Endothelial cell of umbilical vein (primary cell): ENCODE measurements around the gene KDM4B. TPM values are rescaled to one million over a fixed set of nuclear protein-coding genes. Genes with fewer than 3 reads are reported as not detected.

Source experiments
- BruUV-seq: library from RNA; stranded (reverse); fragments of 400-500 nt; replicated peaks from 2 replicates; lab custom pipeline; 2021; lab: Mats Ljungman, UMichigan
- CTCF ChIA-PET: fragments of 300-600, 350-600 bp; sonication (Branson Sonifier 250); formaldehyde crosslinking; loops from one replicate; lab custom pipeline; 2021; ENCODE audit warnings: antibody characterized with exemption, inconsistent platforms; lab: Charles Lee
- POLR2A ChIA-PET: fragments of 300-600, 350-600 bp; sonication (Branson Sonifier 250); formaldehyde crosslinking; loops from one replicate; lab custom pipeline; 2021; ENCODE audit warnings: antibody characterized with exemption, inconsistent platforms; lab: Charles Lee
- DNase-seq: peaks from one replicate; pipeline ENCODE4 v3.0.0-alpha.2; 2011; ENCODE audit warnings: low read depth, low spot score
- FAIRE-seq: peaks from 2 replicates; lab custom pipeline; 2011; peaks lifted over from hg19 to GRCh38; lab: Jason Lieb, UNC
- H2AFZ ChIP-seq: 2 replicates; pipeline ENCODE4 v1.6.0; 2012; ENCODE audit warnings: low read depth, low read length, control low read depth, inconsistent platforms
- H3K27ac ChIP-seq: 2 replicates; pipeline ENCODE4 v1.5.1; 2011; ENCODE audit warnings: low read depth, mild to moderate bottlenecking, control low read depth, low read length, moderate library complexity; ENCODE audit not compliant: insufficient read depth
- H3K27me3 ChIP-seq, 2 experiments: 2 replicates each; pipeline versions ENCODE4 v1.6.0 to v1.6.1; 2011; ENCODE audit warnings: low read length in 2 of 2, mixed read lengths in 1 of 2; ENCODE audit not compliant: control insufficient read depth in 2 of 2, insufficient read depth in 2 of 2
- H3K36me3 ChIP-seq, 2 experiments: 2 replicates in 1 of 2; 3 replicates in 1 of 2; pipeline ENCODE4 v1.5.1; 2011; ENCODE audit warnings: low read length in 2 of 2, mild to moderate bottlenecking in 1 of 2, moderate library complexity in 1 of 2; ENCODE audit not compliant: control insufficient read depth in 2 of 2, insufficient read depth in 2 of 2; ENCODE audit errors: extremely low read depth in 1 of 2
- H3K4me1 ChIP-seq: 3 replicates; pipeline ENCODE4 v1.5.1; 2011; ENCODE audit warnings: mild to moderate bottlenecking, low read length; ENCODE audit not compliant: control insufficient read depth, insufficient read depth; ENCODE audit errors: extremely low read depth
- H3K4me2 ChIP-seq: 2 replicates; pipeline ENCODE4 v1.6.1; 2011; ENCODE audit warnings: low read length, control low read depth, mixed read lengths; ENCODE audit not compliant: insufficient read depth
- H3K4me3 ChIP-seq, 3 experiments: fragments of 200-600 bp in 1 of 3; sonication (generic), shearing (Covaris generic) in 1 of 3; replicated peaks in 1 of 3; 2 replicates each; pipeline ENCODE4 v1.5.1; 2011 to 2016; ENCODE audit warnings: control low read depth in 3 of 3, low read length in 3 of 3, mild to moderate bottlenecking in 2 of 3, inconsistent platforms in 1 of 3, low read depth in 1 of 3, moderate library complexity in 1 of 3; ENCODE audit not compliant: insufficient read depth in 1 of 3
- H3K79me2 ChIP-seq: 2 replicates; pipeline ENCODE4 v1.6.0; 2012; ENCODE audit warnings: low read length, inconsistent platforms; ENCODE audit not compliant: control insufficient read depth, insufficient read depth
- H3K9ac ChIP-seq: replicated peaks from 2 replicates; pipeline ENCODE3; 2011; ENCODE audit warnings: low read length, control low read depth; ENCODE audit not compliant: insufficient read depth; ENCODE audit errors: extremely low read depth
- H3K9me1 ChIP-seq: replicated peaks from 3 replicates; pipeline ENCODE4 v1.6.0; 2011; ENCODE audit warnings: mild to moderate bottlenecking, low read length; ENCODE audit not compliant: control insufficient read depth, insufficient read depth; ENCODE audit errors: extremely low read depth
- H3K9me3 ChIP-seq: replicated peaks from 2 replicates; pipeline ENCODE4 v1.5.1; 2012; ENCODE audit warnings: low read length, inconsistent platforms; ENCODE audit not compliant: control insufficient read depth, insufficient read depth
- H4K20me1 ChIP-seq: replicated peaks from 2 replicates; pipeline ENCODE3; 2011; ENCODE audit warnings: mild to moderate bottlenecking, low read length; ENCODE audit not compliant: control insufficient read depth, insufficient read depth; ENCODE audit errors: extremely low read depth
- CTCF ChIP-seq, 2 donors: IDR thresholded peaks; 1 replicate in 1 of 2; 2 replicates in 1 of 2; pipeline ENCODE4 v1.5.1; 2011; ENCODE audit warnings: low read length in 2 of 2, mild to moderate bottlenecking in 2 of 2, moderate library complexity in 2 of 2, control low read depth in 1 of 2, inconsistent platforms in 1 of 2, low read depth in 1 of 2; ENCODE audit not compliant: insufficient read depth in 1 of 2; ENCODE audit errors: extremely low read depth in 1 of 2
- EZH2 ChIP-seq: IDR thresholded peaks from 2 replicates; pipeline ENCODE4 v1.6.1; 2012; ENCODE audit warnings: borderline replicate concordance, low read depth, mild to moderate bottlenecking, moderate library complexity, low read length, inconsistent platforms; ENCODE audit not compliant: severe bottlenecking
- FOS ChIP-seq: IDR thresholded peaks from 2 replicates; pipeline ENCODE4 v1.6.1; 2011; ENCODE audit warnings: mild to moderate bottlenecking, low read length, moderate library complexity, borderline replicate concordance; ENCODE audit not compliant: insufficient read depth
- GATA2 ChIP-seq: IDR thresholded peaks from 2 replicates; pipeline ENCODE4 v1.7.0; 2011; ENCODE audit warnings: low read depth, mild to moderate bottlenecking, moderate library complexity, mixed read lengths, low read length; ENCODE audit not compliant: insufficient read length, insufficient read depth
- JUN ChIP-seq: IDR thresholded peaks from 2 replicates; pipeline ENCODE4 v1.6.1; 2011; ENCODE audit warnings: borderline replicate concordance, low read depth; ENCODE audit not compliant: insufficient read length, insufficient read depth
- MAX ChIP-seq: IDR thresholded peaks from 2 replicates; pipeline ENCODE4 v1.6.1; 2011; ENCODE audit not compliant: insufficient read depth, insufficient read length
- MYC ChIP-seq: IDR thresholded peaks from one replicate; pipeline ENCODE4 v1.6.1; 2011; ENCODE audit warnings: mild to moderate bottlenecking, low read depth, low read length
- POLR2A ChIP-seq: IDR thresholded peaks from 2 replicates; pipeline ENCODE4 v1.6.1; 2012; ENCODE audit warnings: low read depth, mild to moderate bottlenecking, control low read depth, low read length
- POLR2AphosphoS5 ChIP-seq: IDR thresholded peaks from 2 replicates; pipeline ENCODE4 v1.6.1; 2012; ENCODE audit warnings: low read depth, mild to moderate bottlenecking, control low read depth, low read length, moderate library complexity; ENCODE audit not compliant: insufficient read depth
- dilution Hi-C: fragments of 300-500 bp; cut with MboI; formaldehyde crosslinking; loops from one replicate; pipeline ENCODE4 v1.15.0; 2019; ENCODE audit warnings: low sequenced_read_pairs; ENCODE audit not compliant: extremely low pct_ligation_motif_present
- intact Hi-C: fragments of 100-400 bp; cut with micrococcal nuclease; formaldehyde crosslinking; loops from one replicate; pipeline ENCODE4 v1.10.0; 2022
- polyA plus RNA-seq, 4 experiments: library from polyadenylated mRNA; depleted of rRNA in 3 of 4; stranded (reverse) in 3 of 4; unstranded in 1 of 4; fragments of >200 nt; gene quantifications; 2 replicates each; pipeline versions ENCODE4 v1.2.1 to v1.2.3, GENCODE V29; 2011 to 2012; ENCODE audit warnings: missing spikeins in 1 of 4
- total RNA-seq: library from RNA; stranded (reverse); gene quantifications from 2 replicates; pipeline ENCODE4 v1.2.3, GENCODE V29; 2021

Gene KDM4B
- total and polyA plus RNA-seq, 2 donors (not counting 3 experiments of a cell fraction or from before 2014, with no cell fraction given) = 12.4 to 37.2 TPM

- POLR2A ChIA-PET = no interaction called here
- Histone ChIP-seq H3K27me3 (no peaks in the 10 kb centered on the region), H3K4me2 (no peak overlapping the region), H3K9me1 (no peaks in the 10 kb centered on the region), H4K20me1 (no peaks in the 10 kb centered on the region), H3K4me1 (no peaks in the 10 kb centered on the region), H3K9ac (no peak overlapping the region), H3K4me3 (no peak overlapping the region), H3K79me2 (no peaks in the 10 kb centered on the region), H3K27ac (no peak overlapping the region), H3K36me3 (peaks cover 2 to 17% of the 10 kb centered on the region in 2 experiments), H2AFZ (no peak overlapping the region), H3K9me3 (no peaks in the 10 kb centered on the region)
- intact Hi-C loops = no loop called here
- FAIRE-seq (no peak), DNase-seq (no peak)
- CTCF ChIA-PET = interaction anchor here (0.9 kb wide), 1 partner anchor 83 kb away, joined by 4 read pairs; no protein-coding TSS in a partner anchor
- dilution Hi-C loops = no loop called here
- TF ChIP-seq EZH2 (no peak), MAX (no peak)
- BruUV-seq = no TSS peak
Measured at GRCh38 chr19:5131506-5132205, 162.7 kb downstream of the KDM4B start.

GRCh38 chr19:5132206-5132560 is 163.3 kb downstream of the KDM4B start:
- Histone ChIP-seq H3K9me3 (no peaks in the 10 kb centered on the region), H3K79me2 (no peaks in the 10 kb centered on the region), H3K4me3 (no peak overlapping the region), H3K9ac (no peak overlapping the region), H4K20me1 (no peaks in the 10 kb centered on the region), H2AFZ (no peak overlapping the region), H3K4me1 (no peaks in the 10 kb centered on the region), H3K27me3 (no peaks in the 10 kb centered on the region), H3K36me3 (peaks cover 2 to 21% of the 10 kb centered on the region in 2 experiments), H3K4me2 (no peak overlapping the region), H3K27ac (no peak overlapping the region), H3K9me1 (no peaks in the 10 kb centered on the region)
- ChIA-PET CTCF (no interaction called here), POLR2A (no interaction called here)
- intact Hi-C loops = no loop called here
- TF ChIP-seq FOS (no peak), CTCF (IDR thresholded peaks at IDR 0.05; ENCODE audit: extremely low read depth in 1 of 2, insufficient read depth in 1 of 2, low read depth in 1 of 2, low read length in 2 of 2) (no peak), EZH2 (no peak), MAX (no peak), POLR2AphosphoS5 (no peak), JUN (no peak), GATA2 (no peak), POLR2A (no peak), MYC (no peak)
- DNase-seq = no peak
- no TSS peak for BruUV-seq
- dilution Hi-C loops = no loop called here
- no peak for FAIRE-seq
